GM06990 (cell line): Measurements from ENCODE around the gene CTIF.

ENCODE experiments used
- DNase-seq: peaks from one replicate; pipeline ENCODE4 v3.0.0-alpha.2; 2011; ENCODE audit not compliant: insufficient read length; ENCODE audit errors: extremely low read depth
- H3K27me3 ChIP-seq: replicated peaks from 2 replicates; pipeline ENCODE4 v1.6.0; 2011; ENCODE audit warnings: low read length; ENCODE audit not compliant: control insufficient read depth, insufficient read depth
- H3K36me3 ChIP-seq: 2 replicates; pipeline ENCODE4 v1.5.1; 2011; ENCODE audit warnings: low read length; ENCODE audit not compliant: control insufficient read depth, insufficient read depth
- H3K4me3 ChIP-seq: replicated peaks from 2 replicates; pipeline ENCODE4 v1.5.1; 2011; ENCODE audit warnings: low read depth, mild to moderate bottlenecking, control low read depth, low read length
- CTCF ChIP-seq: IDR thresholded peaks from 2 replicates; pipeline ENCODE4 v1.5.1; 2011; ENCODE audit warnings: low read length, control low read depth, mild to moderate bottlenecking, inconsistent platforms; ENCODE audit not compliant: insufficient read depth, poor library complexity, severe bottlenecking

CTIF gene

GRCh38 chr18:48725562-48725961 is 186.7 kb downstream of the CTIF start:
- no peak for TF ChIP-seq CTCF
- no peaks in the 10 kb centered on the region for H3K27me3 ChIP-seq
- H3K4me3 ChIP-seq, result no peak overlapping the region
- DNase-seq, result no peak
- no peaks in the 10 kb centered on the region for H3K36me3 ChIP-seq

GRCh38 chr18:48727681-48728080 is 188.8 kb downstream of the CTIF start:
- no peaks in the 10 kb centered on the region for H3K27me3 ChIP-seq
- TF ChIP-seq CTCF, result no peak
- H3K36me3 ChIP-seq, result no peaks in the 10 kb centered on the region
- DNase-seq, result no peak
- H3K4me3 ChIP-seq, result no peak overlapping the region

- Histone ChIP-seq H3K36me3 (no peaks in the 10 kb centered on the region), H3K27me3 (no peaks in the 10 kb centered on the region), H3K4me3 (no peak overlapping the region)
- no peak for TF ChIP-seq CTCF
- no peak for DNase-seq
Measured at GRCh38 chr18:48728204-48728833, 189.5 kb downstream of the CTIF start.

- Histone ChIP-seq H3K27me3 (no peaks in the 10 kb centered on the region), H3K4me3 (no peak overlapping the region), H3K36me3 (no peaks in the 10 kb centered on the region)
- DNase-seq, result no peak
- no peak for TF ChIP-seq CTCF
Measured at GRCh38 chr18:48729404-48729803, 190.6 kb downstream of the CTIF start.

- no peaks in the 10 kb centered on the region for H3K36me3 ChIP-seq
- no peak for TF ChIP-seq CTCF
- H3K4me3 ChIP-seq, result no peak overlapping the region
- H3K27me3 ChIP-seq, result no peaks in the 10 kb centered on the region
- DNase-seq, result no peak
Measured at GRCh38 chr18:48730010-48730409, 191.2 kb downstream of the CTIF start.
